GM21737 (cell line): Measurements from ENCODE around the gene EIF4G1.

Source experiments
- ATAC-seq: cut with Tn5 transposase; IDR thresholded peaks from one replicate; pipeline ENCODE4 v1.9.1; 2021; ENCODE audit warnings: mild to moderate bottlenecking, moderate library complexity; ENCODE audit not compliant: unreplicated experiment

The EIF4G1 gene

GRCh38 chr3:184361932-184362667 lies 47.7 kb downstream of the EIF4G1 start:
- peak; percentile 4 for ATAC-seq

GRCh38 chr3:184362668-184363546 lies 48.5 kb downstream of the EIF4G1 start:
- ATAC-seq, result peak; percentile 81

GRCh38 chr3:184366619-184367289 lies 52.3 kb downstream of the EIF4G1 start:
- ATAC-seq, result no peak

- no peak for ATAC-seq
Observed at GRCh38 chr3:184368116-184368515, 53.7 kb downstream of the EIF4G1 start.

GRCh38 chr3:184368586-184369183 lies 54.3 kb downstream of the EIF4G1 start:
- ATAC-seq, result no peak

- peak; percentile 82 for ATAC-seq
Observed at GRCh38 chr3:184371570-184372018, 57.2 kb downstream of the EIF4G1 start.

- no peak for ATAC-seq
Observed at GRCh38 chr3:184372296-184372821, 58.0 kb downstream of the EIF4G1 start.

- no peak for ATAC-seq
Observed at GRCh38 chr3:184372911-184373310, 58.5 kb downstream of the EIF4G1 start.

- no peak for ATAC-seq
Observed at GRCh38 chr3:184373422-184373821, 59.0 kb downstream of the EIF4G1 start.

- ATAC-seq, result no peak
Observed at GRCh38 chr3:184375747-184376461, 61.5 kb downstream of the EIF4G1 start.

GRCh38 chr3:184377374-184377773 lies 63.0 kb downstream of the EIF4G1 start:
- ATAC-seq, result no peak

GRCh38 chr3:184377882-184378445 lies 63.6 kb downstream of the EIF4G1 start, which contains the start of gene THPO:
Gene THPO, minus strand, starts transcription at chr3:184378207. Its CDS starts 1,948 bp downstream, at chr3:184376259.
- no peak for ATAC-seq

GRCh38 chr3:184378651-184379357 lies 64.4 kb downstream of the EIF4G1 start:
- ATAC-seq, result no peak

GRCh38 chr3:184379358-184380184 lies 65.2 kb downstream of the EIF4G1 start, which contains the start of gene CHRD:
Gene CHRD, plus strand, starts transcription at chr3:184380054. Its CDS starts 265 bp downstream, at chr3:184380319.
- ATAC-seq, result no peak

- ATAC-seq, result no peak
Observed at GRCh38 chr3:184380185-184380626, 65.8 kb downstream of the EIF4G1 start.

- ATAC-seq, result no peak
Observed at GRCh38 chr3:184380627-184381260, 66.3 kb downstream of the EIF4G1 start.
